Progenitor cell of endocrine pancreas (in vitro differentiated cells): Measurements from ENCODE around the gene GATAD2B. TPM values are rescaled to one million over a fixed set of nuclear protein-coding genes. Genes with fewer than 3 reads are reported as not detected.
A peak's percentile ranks its signal among the peaks of the same experiment; 100 is the strongest.

Experiments
- DNase-seq: peaks from one replicate; pipeline ENCODE4 v3.0.0; 2021; ENCODE audit warnings: low spot score; ENCODE audit not compliant: unreplicated experiment
- H3K27ac Mint-ChIP-seq: 2 replicates; pipeline ENCODE4 v1.8.0; 2021; ENCODE audit warnings: mild to moderate bottlenecking, moderate library complexity, mixed read lengths
- H3K27me3 Mint-ChIP-seq: 2 replicates; pipeline ENCODE4 v1.8.0; 2021; ENCODE audit warnings: mixed read lengths
- H3K36me3 Mint-ChIP-seq: 2 replicates; pipeline ENCODE4 v1.8.0; 2022; ENCODE audit warnings: mixed read lengths; ENCODE audit not compliant: insufficient read depth
- H3K4me1 Mint-ChIP-seq: 2 replicates; pipeline ENCODE4 v1.8.0; 2021; ENCODE audit warnings: low read depth, mixed read lengths
- H3K4me3 Mint-ChIP-seq: 2 replicates; pipeline ENCODE4 v1.8.0; 2021; ENCODE audit warnings: low read depth, mild to moderate bottlenecking, moderate library complexity, mixed read lengths
- H3K9me3 Mint-ChIP-seq: 2 replicates; pipeline ENCODE4 v1.8.0; 2021; ENCODE audit warnings: low read depth, mixed read lengths
- CTCF ChIP-seq: fragments of 200-600 bp; sonication (generic); IDR thresholded peaks from one replicate; pipeline ENCODE4 v1.5.0; 2021; ENCODE audit warnings: antibody characterized with exemption, mild to moderate bottlenecking; ENCODE audit not compliant: unreplicated experiment
- total RNA-seq: library from RNA; stranded (reverse); gene quantifications from 2 replicates; pipeline ENCODE4 v1.2.1, GENCODE V29; 2021

GATAD2B gene
- total RNA-seq, 1 donor from 2014 or later, result 52.6 TPM

- DNase-seq, result no peak
- Mint-ChIP-seq H3K9me3 (no peaks in the 10 kb centered on the region), H3K4me3 (peak overlapping the region; percentile 47), H3K27ac (peak overlapping the region; percentile 88), H3K27me3 (no peaks in the 10 kb centered on the region), H3K36me3 (peaks cover 10% of the 10 kb centered on the region), H3K4me1 (peaks cover 11% of the 10 kb centered on the region)
- no peak for TF ChIP-seq CTCF
Measured at GRCh38 chr1:153776845-153777370, 145.9 kb downstream of the GATAD2B start.

GRCh38 chr1:153776352-153776751 lies 146.4 kb downstream of the GATAD2B start:
- peak overlapping the region; percentile 81 for H3K4me3 Mint-ChIP-seq
- H3K27me3 Mint-ChIP-seq, result no peaks in the 10 kb centered on the region
- peak overlapping the region; percentile 88 for H3K27ac Mint-ChIP-seq
- H3K4me1 Mint-ChIP-seq, result peaks cover 11% of the 10 kb centered on the region
- DNase-seq, result no peak
- no peaks in the 10 kb centered on the region for H3K9me3 Mint-ChIP-seq
- peaks cover 10% of the 10 kb centered on the region for H3K36me3 Mint-ChIP-seq
- no peak for TF ChIP-seq CTCF

- Mint-ChIP-seq H3K4me1 (peaks cover 11% of the 10 kb centered on the region), H3K9me3 (no peaks in the 10 kb centered on the region), H3K27ac (peak overlapping the region; percentile 89), H3K4me3 (peak overlapping the region; percentile 81), H3K27me3 (no peaks in the 10 kb centered on the region), H3K36me3 (peaks cover 11% of the 10 kb centered on the region)
- TF ChIP-seq CTCF, result peak; percentile 46
- peak; percentile 78 for DNase-seq
Measured at GRCh38 chr1:153775458-153776327, 147.1 kb downstream of the GATAD2B start.

GRCh38 chr1:153774780-153775457 lies 147.9 kb downstream of the GATAD2B start, which contains the start of gene SLC27A3:
SLC27A3 (plus strand) TSS chr1:153775407; CDS start chr1:153775498, 91 bp downstream.
- Mint-ChIP-seq H3K9me3 (no peaks in the 10 kb centered on the region), H3K4me1 (peaks cover 11% of the 10 kb centered on the region), H3K27ac (peak within 1 kb of the TSS; percentile 89), H3K4me3 (peak within 1 kb of the TSS; percentile 81), H3K36me3 (peaks cover 13% of the 10 kb centered on the region), H3K27me3 (no peaks in the 10 kb centered on the region)
- no peak for TF ChIP-seq CTCF
- DNase-seq, result no peak

GRCh38 chr1:153774026-153774595 lies 148.7 kb downstream of the GATAD2B start:
- Mint-ChIP-seq H3K9me3 (no peaks in the 10 kb centered on the region), H3K36me3 (peaks cover 19% of the 10 kb centered on the region), H3K27me3 (no peaks in the 10 kb centered on the region), H3K27ac (no peak overlapping the region), H3K4me3 (peak overlapping the region; percentile 11), H3K4me1 (peaks cover 18% of the 10 kb centered on the region)
- TF ChIP-seq CTCF, result no peak
- no peak for DNase-seq
